ENCODE data around the gene ATP2B3.

ATP2B3 gene

DNA sequence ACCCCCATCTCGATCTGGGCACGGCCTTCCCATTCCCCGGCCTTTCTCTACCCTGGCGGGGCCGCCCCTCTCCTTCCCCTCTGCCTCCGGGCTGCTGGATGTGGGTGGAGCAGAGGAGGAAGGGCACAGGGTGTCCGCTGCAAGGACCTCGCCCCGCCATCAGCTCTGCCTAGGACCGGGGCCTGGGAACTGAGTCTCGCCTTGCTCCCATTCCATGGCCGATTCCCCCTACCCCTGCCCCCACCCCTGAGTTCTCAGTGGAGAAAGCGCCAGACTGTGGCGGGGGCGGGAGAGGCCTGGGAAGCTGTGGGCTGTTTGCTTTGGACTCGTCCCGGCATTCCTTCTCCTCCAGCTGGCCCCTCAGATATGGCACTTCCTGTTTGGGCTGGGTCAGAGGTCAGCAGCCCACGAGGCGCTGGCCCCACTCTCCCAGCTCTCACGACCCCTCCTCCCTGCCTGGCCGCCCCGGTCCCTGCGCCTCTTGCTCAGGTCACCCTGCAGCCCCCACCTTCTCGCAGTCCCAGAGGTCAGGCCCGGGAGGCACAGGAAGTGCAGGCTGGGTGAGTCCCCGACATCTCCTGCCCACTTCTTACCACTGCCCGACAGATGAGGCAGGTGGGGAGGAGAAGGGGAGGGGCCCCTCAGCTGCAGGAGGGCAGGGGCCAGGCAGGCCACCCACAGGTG, 29.1 kb upstream of the ATP2B3 start:
- DNase-seq: no peak

DNA sequence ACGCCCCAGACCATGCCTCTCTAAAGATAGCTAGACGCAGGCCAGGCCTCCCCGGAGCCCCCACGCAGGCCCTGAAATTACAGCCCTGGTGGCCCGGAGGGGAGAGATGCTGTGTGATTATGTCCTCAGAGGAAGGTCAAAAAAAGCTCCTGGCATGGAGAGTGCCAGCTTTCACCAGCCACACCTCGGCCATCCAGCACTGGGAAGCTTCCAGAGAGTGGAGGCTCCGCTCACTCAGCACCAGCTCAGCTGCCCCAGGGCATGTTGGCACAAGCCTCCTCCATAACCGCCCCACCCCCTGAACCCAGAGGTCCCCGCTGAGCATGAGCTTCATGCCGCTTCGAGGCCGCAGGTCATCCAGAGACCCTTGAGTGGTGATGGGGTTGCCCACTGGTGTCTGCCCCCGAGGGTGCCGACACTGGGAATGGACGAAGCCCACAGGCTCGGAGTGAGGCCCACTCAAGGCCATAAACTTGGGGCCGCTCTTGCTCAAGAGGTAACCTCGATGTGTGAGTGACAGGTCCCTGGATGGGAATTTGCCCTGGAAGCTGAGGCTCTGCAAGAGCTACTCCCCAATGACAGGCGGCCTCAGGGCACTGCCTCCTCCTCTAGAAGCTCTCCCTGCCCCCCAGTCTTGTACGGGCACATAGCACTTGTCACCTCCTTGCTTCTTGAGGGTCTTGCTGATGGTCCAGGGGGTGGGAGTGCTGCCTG, 27.1 kb upstream of the ATP2B3 start:
- DNase-seq: no peak

DNA sequence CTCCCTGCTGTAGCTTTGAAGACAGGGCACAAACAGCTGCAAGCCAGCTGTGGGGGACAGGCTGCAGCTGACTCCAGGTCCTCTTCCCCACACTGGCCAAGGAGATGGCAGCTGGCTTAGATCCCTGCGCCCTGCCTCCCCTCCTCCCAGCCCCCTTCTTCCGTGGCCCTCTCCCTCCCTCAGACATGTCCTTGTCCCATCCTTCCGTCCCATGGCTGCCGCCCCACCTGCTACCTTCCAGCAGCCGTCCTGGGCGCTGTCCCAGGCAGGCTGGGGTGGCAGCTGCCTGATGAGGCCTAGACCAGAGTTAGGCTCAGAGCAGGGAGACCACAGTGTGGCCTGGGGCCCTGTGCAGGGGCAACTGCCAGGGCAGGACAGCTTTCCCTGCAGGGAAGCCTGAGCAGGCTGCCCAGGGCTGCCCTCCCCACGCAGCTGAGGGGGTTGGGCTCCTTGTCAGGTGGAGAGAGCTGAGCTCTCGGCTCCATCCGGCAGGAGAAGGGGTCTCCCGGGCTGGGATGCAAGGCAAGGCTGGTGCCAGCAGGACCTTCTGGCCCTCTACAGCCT, 26.0 kb upstream of the ATP2B3 start:
- DNase-seq: no peak

DNA sequence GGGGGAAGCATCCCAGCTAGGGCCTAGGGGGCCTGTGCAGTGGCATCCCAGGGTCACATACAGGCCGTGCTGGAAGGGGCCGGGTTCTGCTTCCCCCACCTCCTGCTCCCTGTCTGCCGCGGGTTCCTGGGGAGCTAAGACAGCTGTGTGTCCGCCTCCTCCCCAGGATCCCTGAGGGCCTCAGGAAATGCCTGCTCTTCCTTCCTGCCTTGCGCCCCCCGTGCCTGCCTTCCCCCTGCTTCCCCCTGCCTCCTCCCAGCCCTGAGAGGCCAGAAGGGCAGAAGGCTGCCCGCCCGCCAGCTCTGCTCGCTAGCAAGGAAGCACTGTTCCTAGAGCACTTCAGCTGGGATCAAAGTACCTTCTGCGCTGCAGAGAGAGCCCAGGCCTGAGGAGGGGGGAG, 25.5 kb upstream of the ATP2B3 start:
- no peak for DNase-seq

DNA sequence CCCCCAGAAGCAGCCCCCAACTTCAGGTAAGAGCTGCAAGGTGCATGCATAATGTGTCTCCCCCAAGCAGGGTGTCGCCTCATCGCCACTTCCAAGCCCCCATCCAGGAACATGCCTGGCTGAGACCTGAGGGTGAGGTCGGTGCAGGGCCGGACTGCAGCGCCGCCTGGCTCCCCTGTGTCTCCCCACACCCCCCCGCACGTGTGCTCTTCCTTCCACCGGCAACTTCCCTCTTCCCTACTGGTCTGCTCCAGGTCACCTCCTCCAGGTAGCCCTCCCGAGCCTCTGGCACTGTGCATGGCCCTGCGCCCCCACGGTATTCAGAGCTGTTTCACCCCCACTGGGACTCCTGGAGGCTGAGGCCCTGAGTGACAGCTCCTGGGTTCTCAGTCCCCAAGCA, 24.9 kb upstream of the ATP2B3 start:
- DNase-seq: no peak

DNA sequence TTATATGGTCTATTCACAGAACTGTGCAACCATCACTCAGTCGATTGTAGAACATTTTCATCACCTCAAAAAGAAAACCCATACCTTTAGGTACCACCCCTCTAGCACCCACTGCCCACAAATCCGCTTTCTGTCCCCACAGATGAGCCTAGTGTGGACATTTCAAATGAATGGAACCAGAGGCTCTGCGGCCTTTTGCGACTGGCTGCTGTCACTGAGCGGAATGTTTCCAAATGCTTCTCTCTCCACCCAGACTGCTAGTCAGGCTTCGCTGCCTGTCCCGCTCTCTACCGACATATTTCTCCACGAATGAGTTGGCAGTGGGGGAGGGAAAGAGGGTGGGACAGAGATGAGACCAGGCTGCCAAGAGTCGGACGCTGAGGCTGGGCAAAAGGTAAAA, 24.4 kb upstream of the ATP2B3 start:
- no peak for DNase-seq

DNA sequence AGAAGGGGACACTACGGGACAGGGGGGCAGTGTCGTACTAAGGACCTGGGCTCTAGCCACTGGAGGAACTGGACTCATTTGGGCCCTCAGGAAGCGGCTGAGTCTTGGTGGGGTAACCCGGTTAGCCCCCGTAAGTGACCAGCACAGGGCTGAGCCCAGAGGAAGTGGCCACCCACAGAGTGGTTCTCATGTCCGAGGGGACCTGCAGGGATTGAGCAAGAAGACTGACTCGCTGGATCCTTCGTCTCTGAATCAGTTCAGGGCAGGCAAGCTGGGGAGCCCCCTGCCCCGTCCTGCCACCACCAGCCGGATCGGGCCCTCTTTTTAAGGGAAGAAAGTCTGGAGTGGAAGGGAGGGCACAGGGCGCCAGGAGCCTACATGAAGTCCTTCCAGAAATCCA, 23.4 kb upstream of the ATP2B3 start:
- DNase-seq: no peak

DNA sequence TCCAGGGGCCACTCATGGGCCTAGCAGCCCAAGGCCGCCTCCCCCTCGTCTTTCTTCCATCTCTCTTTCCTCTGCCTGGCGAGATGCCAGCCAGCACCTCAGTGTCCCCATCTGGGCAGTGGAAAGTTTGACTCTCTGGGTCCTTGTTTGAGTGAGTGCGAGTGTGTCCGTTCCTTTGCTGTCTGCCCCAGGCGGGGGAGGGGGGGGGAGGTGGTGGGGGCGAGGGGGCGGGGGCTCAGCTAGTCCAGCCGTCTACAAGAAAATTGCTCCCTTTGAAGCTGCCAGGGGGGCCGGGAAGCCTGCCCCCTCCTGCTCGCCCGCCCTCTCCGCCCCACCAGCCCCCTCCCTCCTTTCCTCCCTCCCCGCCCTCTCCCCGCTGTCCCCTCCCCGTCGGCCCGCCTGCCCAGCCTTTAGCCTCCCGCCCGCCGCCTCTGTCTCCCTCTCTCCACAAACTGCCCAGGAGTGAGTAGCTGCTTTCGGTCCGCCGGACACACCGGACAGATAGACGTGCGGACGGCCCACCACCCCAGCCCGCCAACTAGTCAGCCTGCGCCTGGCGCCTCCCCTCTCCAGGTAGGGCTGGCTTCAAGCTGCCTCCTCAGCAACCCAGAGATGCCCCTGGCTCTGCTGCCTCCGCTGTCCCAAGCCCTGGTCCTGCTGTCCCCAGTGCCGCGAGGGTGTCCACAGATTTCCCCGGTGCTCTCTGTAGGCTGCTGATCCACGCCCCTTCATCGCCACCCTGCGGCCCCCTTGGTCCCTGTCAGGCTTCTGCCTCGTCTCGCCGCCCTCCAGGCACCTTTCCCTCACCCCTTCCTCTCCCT, 22.7 kb upstream of the ATP2B3 start, which contains the start of gene BGN:
TSS of gene BGN (plus strand) at position 440 of the 821 bp plus-strand sequence. CDS start 9,652 bp downstream, outside the sequence.
- DNase-seq: peak in 16 of 56 donors; percentile 2 to 68 (median 30)

DNA sequence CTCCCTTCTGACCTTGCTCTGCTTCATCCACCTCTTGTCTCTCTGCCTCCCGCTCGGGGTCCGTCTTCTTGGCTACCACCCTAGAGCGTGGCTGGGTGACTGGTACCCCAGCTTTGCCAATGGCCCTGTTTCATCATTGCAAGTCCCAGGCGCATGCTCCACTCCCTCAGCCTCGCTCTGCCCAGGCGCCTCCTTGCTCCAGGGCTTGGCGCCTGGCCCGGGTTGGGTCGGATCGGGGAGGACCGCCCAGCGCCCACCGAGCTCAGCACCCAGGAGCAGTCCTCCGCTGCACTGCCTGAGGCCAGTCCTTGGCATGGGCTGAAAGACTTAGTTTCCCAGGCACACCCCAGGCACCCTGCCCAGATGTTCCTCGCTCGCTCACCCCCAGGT, 22.1 kb upstream of the ATP2B3 start:
- DNase-seq: peak in 18 of 56 donors; percentile 1 to 68 (median 29)

DNA sequence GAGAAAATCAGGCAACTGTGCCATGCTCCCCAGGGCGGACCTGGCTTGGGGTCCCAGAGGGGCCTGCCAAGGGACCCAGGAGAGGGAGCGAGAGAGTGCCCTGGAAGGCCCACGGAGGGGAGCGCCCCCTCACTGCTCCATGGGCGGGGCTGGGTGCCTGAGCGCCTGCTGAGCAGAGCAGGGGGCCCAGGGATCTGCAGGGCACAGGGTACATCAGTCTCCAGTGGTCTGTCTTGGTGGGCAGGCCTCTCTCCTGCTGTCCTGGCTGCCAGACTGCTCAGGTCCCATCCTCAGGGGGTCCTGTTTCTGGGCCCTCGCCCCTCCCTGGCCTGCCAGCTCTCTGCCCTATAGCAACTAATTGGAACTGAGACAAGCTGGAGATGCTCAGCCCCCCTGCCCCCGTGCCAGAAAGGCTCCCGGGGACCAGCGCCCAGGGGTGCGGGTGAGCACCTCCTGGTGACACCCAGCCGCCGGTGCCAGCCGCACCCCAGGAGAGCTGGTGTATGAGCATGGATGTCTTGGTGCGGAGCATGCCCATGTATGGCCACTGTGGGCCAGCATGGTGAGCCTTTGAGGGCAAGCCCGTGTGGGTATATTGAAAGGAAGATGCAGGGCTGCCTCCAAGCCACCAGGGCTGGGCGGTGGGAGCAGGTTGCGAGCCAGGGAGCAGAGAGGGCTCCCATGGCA, 21.4 kb upstream of the ATP2B3 start:
- DNase-seq: no peak

DNA sequence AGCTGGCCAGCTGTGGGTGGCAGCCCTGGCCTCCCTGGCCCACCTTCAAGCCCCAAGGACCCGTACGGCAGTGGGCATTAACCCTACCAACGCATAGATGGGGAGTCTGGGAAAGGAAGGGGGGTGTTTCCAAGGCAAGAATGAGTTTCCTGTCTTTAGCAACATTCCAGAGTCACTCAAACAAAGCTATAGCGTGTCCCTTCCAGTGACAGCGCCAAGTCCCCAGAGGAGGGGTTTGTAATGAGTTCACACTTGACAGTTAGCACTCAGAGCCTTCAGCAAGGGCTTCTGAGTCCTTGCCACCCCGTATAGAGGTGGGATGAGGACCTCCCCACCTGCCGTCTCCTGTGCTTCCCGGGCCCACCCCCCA, 20.9 kb upstream of the ATP2B3 start:
- no peak for DNase-seq

DNA sequence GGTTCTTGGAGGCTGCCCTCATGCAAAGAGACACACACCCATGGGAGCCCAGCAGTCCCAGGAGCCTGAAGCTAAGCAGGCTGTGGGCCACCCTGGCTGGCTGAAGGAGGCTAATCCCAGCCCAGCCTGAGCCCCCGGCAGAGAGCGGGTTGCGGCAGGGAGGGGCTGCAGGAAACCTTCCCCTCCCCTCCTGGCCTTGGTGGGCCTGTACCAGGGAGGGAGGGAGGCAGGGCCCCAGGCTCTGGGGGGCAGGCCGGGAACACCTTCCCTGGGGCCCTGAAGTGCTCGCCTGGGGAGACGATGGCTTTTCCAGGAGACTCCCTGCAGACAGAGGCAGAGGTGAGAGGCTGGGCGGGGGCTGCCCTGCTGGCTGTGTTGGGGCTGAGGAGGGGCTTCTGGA, 19.0 kb upstream of the ATP2B3 start:
- no peak for DNase-seq

DNA sequence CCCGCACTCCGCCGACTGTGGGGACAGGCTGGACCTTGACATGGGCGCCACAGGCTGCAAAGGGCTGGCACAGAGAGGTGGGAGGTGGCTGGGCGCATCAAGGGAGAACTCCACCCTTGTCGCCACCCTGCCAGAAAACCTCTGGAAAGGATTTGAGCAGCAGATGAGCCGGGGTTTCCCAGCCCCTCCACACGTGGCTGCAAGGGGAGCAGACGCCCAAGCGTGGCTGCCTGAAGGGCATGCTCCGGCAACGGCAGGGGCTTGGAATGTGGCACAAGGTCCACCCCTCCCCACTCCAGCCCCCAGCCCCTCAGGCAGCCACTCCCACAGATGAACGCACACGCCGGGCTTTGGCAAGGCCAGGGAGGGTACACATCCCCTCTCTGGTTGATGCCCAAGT, 18.1 kb upstream of the ATP2B3 start:
- DNase-seq: no peak

DNA sequence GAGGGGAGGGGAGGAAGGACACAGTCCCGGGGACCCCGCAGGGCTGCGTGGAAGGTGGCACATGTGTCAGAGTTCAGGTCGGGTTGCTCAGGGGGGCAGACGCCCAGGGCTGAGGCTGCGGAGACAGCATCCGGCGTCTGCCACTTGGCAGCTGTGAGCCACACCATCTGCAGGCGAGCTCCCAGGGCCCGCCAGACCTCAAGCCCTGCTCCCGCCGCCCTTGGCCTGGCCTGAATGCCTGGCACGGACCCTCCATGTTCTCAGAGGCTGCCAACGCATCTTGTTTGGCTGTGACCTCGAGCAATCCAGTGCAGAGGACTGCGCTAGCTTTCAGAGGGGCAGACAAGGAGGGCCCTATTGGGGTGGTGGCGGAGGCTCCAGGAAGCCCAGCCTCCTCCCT, 17.6 kb upstream of the ATP2B3 start:
- peak in 50 of 56 donors; percentile 3 to 82 (median 48) for DNase-seq

DNA sequence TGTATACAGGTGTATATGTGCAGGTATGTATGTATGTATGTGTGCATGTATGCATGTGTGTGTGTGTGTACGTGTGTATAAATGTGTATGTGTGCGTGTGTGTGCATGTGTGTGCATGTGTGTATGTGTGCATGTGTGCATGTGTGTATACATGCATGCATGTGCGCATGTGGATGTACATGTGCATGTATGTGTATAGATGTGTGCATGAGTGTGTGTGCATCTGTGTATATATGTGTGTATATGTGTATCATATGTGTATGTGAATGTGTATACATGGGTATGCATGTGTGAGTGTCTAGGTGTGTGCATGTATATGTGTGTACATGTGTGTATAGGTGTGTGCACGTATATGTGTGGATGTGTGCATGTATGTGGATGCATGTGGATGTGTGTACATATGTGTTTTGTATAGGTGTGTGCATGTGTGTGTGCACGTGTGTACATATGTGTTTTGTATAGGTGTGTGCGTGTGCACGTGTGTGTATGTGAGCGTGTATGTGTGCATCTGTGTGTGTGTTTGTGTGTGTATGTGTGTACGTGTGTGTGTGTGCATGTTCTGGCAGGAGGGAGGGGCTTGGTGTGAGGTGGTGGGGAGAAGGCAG, 16.7 kb upstream of the ATP2B3 start:
- DNase-seq: no peak

DNA sequence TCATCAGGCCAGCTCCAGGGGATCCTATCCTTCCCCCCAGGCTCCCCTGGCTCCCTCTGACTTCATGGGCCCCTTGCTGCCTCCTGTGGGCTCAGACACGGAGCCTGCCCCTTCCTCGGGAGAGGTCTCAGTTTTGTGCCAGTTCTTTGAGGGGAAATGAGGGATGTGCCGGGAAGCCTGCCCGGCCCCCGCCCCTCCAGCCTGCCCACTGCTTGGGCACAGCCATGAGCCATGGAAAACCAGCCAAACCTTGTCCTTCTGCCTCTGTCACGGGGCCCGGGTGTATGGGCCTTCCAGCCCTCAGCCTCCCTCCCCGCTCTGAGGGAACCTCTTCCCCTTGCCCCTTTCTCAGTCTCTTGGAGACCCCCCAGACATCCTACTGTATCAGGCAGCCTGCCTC, 15.9 kb upstream of the ATP2B3 start:
- DNase-seq: peak in 23 of 56 donors; percentile 3 to 55 (median 22)

DNA sequence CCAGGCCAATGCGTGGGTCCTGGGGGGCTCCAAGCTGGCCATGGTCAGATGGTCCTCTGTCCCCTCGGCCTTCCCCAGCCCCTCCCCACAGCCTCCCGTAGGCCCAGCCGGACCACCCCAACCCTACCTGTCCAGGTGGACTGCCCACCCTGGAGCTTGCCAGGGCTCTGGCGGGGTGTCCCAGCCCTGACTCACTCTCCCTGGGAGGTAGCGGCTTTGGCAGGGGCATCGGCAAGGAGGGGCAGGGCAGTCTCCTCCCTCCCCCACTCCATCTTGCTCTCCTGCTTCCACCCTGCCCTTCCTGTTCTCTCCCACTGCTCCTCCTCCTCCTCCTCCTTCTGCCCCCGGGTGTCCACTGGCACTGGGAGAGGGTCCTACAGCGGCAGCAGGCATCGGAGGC, 15.3 kb upstream of the ATP2B3 start:
- DNase-seq: no peak

DNA sequence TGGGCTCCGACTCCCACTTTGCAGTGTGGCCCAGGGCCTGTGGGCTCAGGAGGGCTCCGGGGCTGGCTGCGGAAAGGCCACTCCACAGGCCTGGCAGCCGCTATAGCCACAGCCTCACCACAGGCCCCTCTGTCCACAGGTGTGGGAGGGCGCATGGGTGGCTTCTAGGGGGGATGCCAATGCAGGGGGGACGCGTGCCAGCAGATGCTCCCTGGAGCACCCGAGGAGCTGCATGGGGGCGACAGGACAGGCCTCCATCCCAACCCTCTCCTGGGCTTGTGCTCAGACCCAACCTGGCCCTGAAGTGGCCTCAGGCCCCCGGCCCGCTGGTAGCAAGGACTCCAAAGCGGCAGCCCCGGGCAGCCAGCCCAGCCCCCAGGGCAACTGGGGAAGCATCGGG, 14.6 kb upstream of the ATP2B3 start:
- DNase-seq: no peak

DNA sequence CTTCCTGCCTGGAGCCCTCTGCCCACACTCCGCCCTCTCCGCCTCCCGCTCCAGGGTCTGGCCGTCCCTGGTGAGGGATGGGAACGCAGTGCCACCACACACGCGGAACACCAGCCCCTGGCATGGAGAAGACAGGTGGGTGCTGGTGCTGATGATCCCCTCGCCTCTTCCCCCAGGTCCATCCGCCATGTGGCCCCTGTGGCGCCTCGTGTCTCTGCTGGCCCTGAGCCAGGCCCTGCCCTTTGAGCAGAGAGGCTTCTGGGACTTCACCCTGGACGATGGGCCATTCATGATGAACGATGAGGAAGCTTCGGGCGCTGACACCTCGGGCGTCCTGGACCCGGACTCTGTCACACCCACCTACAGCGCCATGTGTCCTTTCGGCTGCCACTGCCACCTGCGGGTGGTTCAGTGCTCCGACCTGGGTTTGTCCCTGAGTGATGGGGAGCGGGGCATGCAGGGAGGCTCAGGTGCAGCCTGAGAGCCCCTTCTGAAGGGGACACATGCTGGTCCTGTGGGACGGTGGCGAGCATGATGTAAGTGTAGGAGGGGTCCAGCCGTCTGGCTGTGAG, 12.9 kb upstream of the ATP2B3 start:
- DNase-seq: no peak

DNA sequence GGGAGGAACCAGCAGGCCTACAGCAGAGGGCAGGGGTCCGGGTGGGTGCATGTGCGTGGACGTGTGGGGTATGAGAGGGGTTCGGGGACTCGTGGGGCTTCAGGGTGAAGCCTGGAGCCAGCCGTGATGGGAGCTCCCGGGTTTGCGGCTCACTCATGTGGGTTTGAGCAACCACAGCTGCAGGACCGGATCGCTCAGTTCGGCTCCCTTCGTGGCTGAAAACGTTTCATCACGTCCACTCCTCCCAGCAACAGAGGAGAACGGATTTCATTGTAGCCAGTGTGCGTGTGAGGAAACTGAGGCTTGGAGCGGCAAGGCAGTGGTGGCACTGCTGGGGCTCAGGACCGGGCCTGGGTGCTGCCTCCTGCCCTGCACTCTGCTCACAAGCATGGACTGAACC, 12.1 kb upstream of the ATP2B3 start:
- DNase-seq: no peak
